Adrenal gland (tissue), 5 donors: ENCODE data around the gene PGPEP1.

Source experiments
- CTCF ChIP-seq, 6 experiments: fragments of 450-650 bp in 4 of 6; fragments of 200-600 bp in 2 of 6; sonication (generic) in 1 of 6; IDR thresholded peaks; 1 replicate in 5 of 6; 2 replicates in 1 of 6; pipeline versions ENCODE4 v1.5.1 to v1.8.0; 2016 to 2021; ENCODE audit warnings: antibody characterized with exemption in 6 of 6, mild to moderate bottlenecking in 2 of 6, moderate library complexity in 1 of 6
- POLR2A ChIP-seq, 2 donors: fragments of 450-650 bp; IDR thresholded peaks; one replicate each; pipeline ENCODE4 v1.6.1; 2017; ENCODE audit warnings: antibody characterized with exemption in 2 of 2, mild to moderate bottlenecking in 2 of 2, moderate library complexity in 1 of 2
- donor health status: DM: no; HTN: no; CAD: no.

GRCh38 chr19:18393836-18394235, 53.4 kb downstream of the PGPEP1 start:
- TF ChIP-seq POLR2A (IDR thresholded peaks at IDR 0.05), result no peak
- no peak for TF ChIP-seq CTCF (IDR thresholded peaks at IDR 0.05)
